ENCODE data around the gene PTH2. TPM values are rescaled to one million over a fixed set of nuclear protein-coding genes. Genes with fewer than 3 reads are reported as not detected.

PTH2 gene
- total RNA-seq, 3 donors from 2014 or later: not detected

- no peak for ATAC-seq
- DNase-seq: no peak
- Histone ChIP-seq H3K4me1 (ENCODE audit: low read depth) (no peaks in the 10 kb centered on the region), H3K4me3 (no peak overlapping the region), H3K9me3 (no peaks in the 10 kb centered on the region), H3K36me3 (ENCODE audit: low read depth) (no peaks in the 10 kb centered on the region)
- TF ChIP-seq, protein P1, sequence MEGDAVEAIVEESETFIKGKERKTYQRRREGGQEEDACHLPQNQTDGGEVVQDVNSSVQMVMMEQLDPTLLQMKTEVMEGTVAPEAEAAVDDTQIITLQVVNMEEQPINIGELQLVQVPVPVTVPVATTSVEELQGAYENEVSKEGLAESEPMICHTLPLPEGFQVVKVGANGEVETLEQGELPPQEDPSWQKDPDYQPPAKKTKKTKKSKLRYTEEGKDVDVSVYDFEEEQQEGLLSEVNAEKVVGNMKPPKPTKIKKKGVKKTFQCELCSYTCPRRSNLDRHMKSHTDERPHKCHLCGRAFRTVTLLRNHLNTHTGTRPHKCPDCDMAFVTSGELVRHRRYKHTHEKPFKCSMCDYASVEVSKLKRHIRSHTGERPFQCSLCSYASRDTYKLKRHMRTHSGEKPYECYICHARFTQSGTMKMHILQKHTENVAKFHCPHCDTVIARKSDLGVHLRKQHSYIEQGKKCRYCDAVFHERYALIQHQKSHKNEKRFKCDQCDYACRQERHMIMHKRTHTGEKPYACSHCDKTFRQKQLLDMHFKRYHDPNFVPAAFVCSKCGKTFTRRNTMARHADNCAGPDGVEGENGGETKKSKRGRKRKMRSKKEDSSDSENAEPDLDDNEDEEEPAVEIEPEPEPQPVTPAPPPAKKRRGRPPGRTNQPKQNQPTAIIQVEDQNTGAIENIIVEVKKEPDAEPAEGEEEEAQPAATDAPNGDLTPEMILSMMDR (IDR thresholded peaks at IDR 0.05): no peak
- intact Hi-C loops (cut with DNase I, micrococcal nuclease): loop anchor here in 1 of 2 donors (5.0 kb wide), 1 partner anchor 37 kb away; no protein-coding TSS in a partner anchor
Measured at GRCh38 chr19:49395581-49396407, 27.4 kb downstream of the PTH2 start.

GRCh38 chr19:49393881-49394280, 29.4 kb downstream of the PTH2 start:
- Histone ChIP-seq H3K36me3 (ENCODE audit: low read depth) (no peaks in the 10 kb centered on the region), H3K4me1 (ENCODE audit: low read depth) (no peaks in the 10 kb centered on the region), H3K9me3 (no peaks in the 10 kb centered on the region), H3K4me3 (no peak overlapping the region)
- TF ChIP-seq, protein P1 (IDR thresholded peaks at IDR 0.05): no peak
- DNase-seq (no peak), ATAC-seq (no peak)
- intact Hi-C loops (cut with DNase I, micrococcal nuclease): loop anchor here (2.0 to 5.0 kb wide), 2 partner anchors 48 to 49 kb away; partner anchors contain the start of gene SLC17A7 (in 1 of the 2)

DNA sequence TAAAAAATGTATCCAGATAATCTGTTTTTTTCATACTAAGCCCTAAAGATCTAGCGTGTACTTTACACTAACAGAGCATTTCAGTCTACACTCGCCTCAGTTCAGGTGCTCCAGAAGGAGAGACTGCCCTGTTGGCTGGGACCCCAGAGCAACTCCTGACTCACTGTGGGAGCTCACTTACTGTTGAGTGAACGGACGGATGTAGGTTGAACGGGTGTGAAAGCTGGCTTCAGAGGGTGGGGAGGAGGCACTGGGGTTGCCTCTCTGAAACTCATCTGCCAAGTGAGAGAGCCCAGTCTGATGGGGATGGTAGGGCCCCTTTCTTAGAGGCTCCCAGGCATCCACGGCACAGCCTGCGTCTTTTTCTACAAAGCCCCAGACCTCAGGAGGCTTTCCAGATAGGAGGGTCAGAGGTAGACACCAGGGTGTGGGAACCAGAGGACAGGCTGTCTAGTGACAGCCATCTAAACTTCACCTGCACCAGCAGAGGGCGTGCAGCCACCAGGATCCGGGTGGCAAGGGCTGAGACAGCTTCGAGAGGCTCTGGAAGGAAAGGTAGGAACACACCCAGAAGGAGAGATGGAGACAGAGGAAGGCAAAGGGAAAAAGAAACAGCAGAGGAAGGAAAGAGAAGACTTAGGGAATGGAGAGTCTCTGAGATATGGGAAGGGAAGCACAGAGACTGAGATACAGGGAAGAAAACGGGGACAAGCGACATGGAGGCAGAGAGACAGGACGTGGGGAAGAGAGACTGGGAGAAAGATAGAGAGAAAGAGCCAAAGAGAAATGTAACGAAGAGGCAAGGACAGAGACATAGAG, 31.5 kb downstream of the PTH2 start:
- ATAC-seq (peak; percentile 90), DNase-seq (peak; percentile 75 to 87 (median 79))
- no peak overlapping the region for H3K4me3 ChIP-seq
- H3K36me3 ChIP-seq (ENCODE audit: low read depth): no peaks in the 10 kb centered on the region
- no peaks in the 10 kb centered on the region for H3K9me3 ChIP-seq
- H3K4me1 ChIP-seq (ENCODE audit: low read depth): no peaks in the 10 kb centered on the region
- TF ChIP-seq, protein P1 (IDR thresholded peaks at IDR 0.05): peak; percentile 52
- intact Hi-C loops (cut with DNase I, micrococcal nuclease): loop anchor here (2.0 to 5.0 kb wide), 2 partner anchors 51 kb away; partner anchors contain the start of gene SLC17A7 (in 1 of the 2)

DNA sequence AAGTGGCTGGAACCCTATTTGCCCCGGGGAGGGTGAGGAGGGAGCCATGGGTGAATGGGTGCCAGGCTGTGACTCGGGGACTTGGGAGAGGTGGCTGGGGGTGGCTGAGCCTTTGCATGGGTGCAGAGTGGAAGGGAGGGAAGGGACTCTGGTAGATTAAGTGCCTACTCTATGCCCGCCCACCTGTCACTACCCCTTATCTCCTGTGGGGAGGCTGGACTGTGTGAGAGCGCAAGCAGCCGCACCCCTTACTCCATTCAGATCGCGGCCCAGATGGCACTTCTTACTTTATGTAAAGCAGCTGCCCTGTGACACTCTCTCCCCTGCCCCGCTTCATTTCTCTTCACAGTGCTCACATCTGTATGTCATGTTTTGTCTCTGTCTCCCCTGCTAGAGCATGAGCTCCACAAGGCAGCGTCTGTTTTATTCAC, 32.3 kb downstream of the PTH2 start:
- Histone ChIP-seq H3K4me3 (no peak overlapping the region), H3K36me3 (ENCODE audit: low read depth) (no peaks in the 10 kb centered on the region), H3K4me1 (ENCODE audit: low read depth) (no peaks in the 10 kb centered on the region), H3K9me3 (no peaks in the 10 kb centered on the region)
- intact Hi-C loops (cut with DNase I, micrococcal nuclease): loop anchor here in 1 of 2 donors (5.0 kb wide), 1 partner anchor 51 kb away; the partner anchor contains the start of gene SLC17A7
- ATAC-seq: peak; percentile 17
- TF ChIP-seq, protein P1 (IDR thresholded peaks at IDR 0.05): no peak
- DNase-seq: no peak

DNA sequence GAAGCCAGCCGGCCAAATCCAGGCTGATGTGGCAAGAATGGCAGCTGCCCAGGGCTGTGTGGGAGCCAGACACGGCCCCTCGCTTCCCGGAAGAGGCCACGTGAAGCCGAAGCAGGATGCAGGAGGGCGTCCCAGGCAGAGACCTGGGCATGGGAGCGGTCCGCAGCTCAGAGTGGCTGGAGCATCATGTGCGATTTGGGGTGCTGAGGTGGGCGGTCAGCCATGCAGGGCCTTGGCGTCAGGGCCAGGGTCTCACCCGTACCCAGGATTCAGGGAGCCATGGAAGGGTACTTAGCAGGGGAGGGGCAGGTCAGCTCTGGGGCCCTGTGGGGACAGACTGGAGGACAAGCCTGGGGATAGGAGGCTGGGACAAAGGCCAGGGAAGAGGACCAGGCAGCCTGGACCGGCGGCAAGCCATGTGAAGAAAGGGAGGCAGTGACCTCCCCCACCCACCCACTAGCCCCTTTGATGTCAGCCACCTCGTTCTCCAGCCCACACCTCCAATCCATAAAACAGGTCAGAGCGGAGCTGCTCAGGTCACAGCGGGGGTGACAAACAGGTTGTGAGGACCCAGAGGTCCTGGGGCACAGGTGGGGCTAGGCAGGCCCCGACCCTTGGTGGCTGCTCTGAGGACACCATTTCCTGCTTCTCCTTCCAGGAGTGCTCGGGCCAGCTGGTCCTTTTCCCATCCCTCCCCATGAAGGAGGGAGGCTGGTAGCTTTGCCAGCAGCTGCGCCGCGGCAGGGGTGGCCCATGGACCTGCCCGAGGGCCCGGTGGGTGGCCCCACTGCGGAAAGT, 32.9 kb downstream of the PTH2 start:
- intact Hi-C loops (cut with DNase I, micrococcal nuclease): loop anchor here in 1 of 2 donors (5.0 kb wide), 1 partner anchor 52 kb away; the partner anchor contains the start of gene SLC17A7
- H3K4me1 ChIP-seq (ENCODE audit: low read depth): no peaks in the 10 kb centered on the region
- H3K4me3 ChIP-seq: no peak overlapping the region
- H3K36me3 ChIP-seq (ENCODE audit: low read depth): no peaks in the 10 kb centered on the region
- no peak for DNase-seq
- H3K9me3 ChIP-seq: no peaks in the 10 kb centered on the region
- TF ChIP-seq, protein P1 (IDR thresholded peaks at IDR 0.05): no peak
- ATAC-seq: no peak
